GM12875 (cell line): ENCODE data around the gene DHRS3.
"Not testable (repeated sequence)": the region's sequence is repeated elsewhere in the genome, so short reads cannot be mapped to it uniquely, and the experiment has no call there.

Experiments
- H3K4me3 ChIP-seq: one replicate; pipeline ENCODE4 v1.5.1; 2011; ENCODE audit warnings: low read depth, low read length, control low read depth
- TF ChIP-seq, protein P1 (sequence below): IDR thresholded peaks from 2 replicates; pipeline ENCODE4 v1.5.1; 2011; ENCODE audit warnings: low read depth, mild to moderate bottlenecking, control low read depth, inconsistent platforms, low read length, moderate library complexity, borderline replicate concordance; ENCODE audit not compliant: insufficient read depth

DHRS3 gene

DNA sequence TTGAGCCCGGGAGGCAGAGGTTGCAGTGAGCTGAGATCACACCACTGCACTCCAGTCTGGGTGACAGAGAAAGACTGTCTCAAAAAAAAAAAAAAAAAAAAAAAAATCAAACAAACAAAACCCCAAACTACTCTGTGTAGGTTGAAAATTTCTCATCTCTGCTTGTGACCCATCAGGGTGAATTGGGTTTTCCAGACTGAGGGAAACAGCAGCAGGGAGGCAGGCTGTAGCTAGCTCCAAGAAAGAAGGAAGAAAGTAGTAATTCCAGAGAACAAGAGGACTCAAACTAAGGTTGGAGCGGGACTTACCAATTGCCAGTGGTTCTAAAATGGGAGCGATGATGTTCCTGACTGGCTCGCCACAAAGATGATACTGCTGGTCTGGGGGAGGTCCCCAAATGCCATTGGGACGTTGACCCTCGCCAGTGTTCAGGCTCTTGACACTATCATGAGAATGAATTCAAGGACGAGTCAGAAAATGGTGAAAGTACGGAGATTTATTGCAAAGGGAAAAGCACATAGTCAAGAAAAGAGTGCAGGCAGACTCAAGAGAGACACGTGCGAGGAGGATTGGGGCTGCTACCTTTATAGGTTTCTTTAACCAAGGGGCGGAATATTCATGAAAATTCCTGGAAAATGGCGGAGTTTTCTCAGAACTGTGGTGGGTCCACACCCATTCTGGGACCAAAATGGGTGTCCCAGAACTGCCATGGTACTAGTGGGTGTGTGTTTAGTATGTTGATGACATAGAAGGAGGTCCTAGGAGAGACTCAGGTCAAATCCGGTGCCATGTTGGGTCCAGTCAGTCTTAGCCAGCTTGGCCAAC, 39.3 kb upstream of the DHRS3 start:
- TF ChIP-seq, protein P1, sequence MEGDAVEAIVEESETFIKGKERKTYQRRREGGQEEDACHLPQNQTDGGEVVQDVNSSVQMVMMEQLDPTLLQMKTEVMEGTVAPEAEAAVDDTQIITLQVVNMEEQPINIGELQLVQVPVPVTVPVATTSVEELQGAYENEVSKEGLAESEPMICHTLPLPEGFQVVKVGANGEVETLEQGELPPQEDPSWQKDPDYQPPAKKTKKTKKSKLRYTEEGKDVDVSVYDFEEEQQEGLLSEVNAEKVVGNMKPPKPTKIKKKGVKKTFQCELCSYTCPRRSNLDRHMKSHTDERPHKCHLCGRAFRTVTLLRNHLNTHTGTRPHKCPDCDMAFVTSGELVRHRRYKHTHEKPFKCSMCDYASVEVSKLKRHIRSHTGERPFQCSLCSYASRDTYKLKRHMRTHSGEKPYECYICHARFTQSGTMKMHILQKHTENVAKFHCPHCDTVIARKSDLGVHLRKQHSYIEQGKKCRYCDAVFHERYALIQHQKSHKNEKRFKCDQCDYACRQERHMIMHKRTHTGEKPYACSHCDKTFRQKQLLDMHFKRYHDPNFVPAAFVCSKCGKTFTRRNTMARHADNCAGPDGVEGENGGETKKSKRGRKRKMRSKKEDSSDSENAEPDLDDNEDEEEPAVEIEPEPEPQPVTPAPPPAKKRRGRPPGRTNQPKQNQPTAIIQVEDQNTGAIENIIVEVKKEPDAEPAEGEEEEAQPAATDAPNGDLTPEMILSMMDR, result no peak
- no peak overlapping the region for H3K4me3 ChIP-seq

DNA sequence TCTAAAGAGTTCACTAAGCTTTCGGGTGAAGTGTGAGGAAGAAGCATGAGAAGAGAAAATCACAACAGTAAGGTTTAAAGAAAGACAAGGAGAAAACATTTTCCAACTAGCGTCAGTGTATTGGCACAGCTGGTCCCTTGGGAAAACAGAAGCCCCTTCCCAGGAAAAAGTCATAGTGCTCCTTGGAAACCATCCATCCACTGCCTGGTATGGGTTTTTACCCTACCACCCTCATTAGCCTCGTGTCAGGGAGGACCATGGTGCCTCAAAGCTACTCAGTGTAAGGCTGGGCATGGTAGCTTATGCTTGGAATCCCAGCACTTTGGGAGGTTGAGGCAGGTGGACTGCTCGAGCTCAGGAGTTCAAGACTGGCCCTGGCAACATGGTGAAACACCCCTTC, 38.6 kb upstream of the DHRS3 start:
- H3K4me3 ChIP-seq, result no peak overlapping the region
- TF ChIP-seq, protein P1, result no peak

DNA sequence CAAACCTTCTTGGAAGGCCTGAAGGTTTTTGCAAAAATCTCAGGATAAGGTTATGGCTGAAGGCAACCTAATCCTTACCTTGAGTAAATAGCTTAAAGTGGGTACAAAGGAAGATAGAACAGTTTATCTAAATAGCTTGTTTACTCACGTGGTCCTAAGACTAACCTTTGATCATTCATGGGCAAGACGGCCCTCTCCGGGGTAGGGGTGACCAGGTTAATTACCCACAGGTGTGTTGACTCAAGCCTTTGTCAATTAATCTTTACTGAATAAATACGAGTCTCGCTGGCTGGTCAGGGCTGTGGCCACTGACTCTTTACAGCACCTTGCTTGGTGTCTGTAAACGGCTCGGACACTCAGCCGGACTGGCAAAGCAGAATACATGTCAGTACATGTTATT, 36.6 kb upstream of the DHRS3 start:
- H3K4me3 ChIP-seq, result no peak overlapping the region
- TF ChIP-seq, protein P1, result no peak

DNA sequence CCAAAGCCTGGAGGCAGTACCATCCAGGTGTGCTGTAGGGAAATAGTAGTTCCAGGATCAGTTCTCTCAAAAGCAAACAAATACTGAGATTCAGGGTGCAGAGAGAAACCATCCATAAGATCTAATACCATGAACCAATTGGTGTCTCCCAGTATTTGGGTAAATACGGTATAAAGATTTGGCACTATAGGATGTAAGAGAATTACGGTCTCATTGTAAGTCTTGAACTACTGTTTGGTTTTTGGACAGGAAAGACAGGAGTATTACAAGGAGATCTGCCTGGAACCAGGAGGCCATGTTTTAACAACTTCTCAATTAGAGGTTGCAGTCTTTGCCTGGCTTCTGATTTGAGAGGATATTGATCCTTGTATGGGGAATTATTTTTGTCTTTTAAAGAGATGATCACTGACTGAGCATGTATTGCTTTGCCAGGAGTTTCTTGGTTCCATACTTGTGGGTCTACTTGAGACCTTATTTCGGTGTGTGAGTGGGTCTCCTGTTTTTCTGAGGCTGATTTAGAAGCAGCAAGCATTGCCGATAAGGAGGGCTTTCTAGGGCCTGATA, 36.1 kb upstream of the DHRS3 start:
- H3K4me3 ChIP-seq, result no peak overlapping the region
- TF ChIP-seq, protein P1, result no peak

- no peak overlapping the region for H3K4me3 ChIP-seq
- TF ChIP-seq, protein P1, result no peak
Measured at GRCh38 chr1:12649971-12650421, 32.0 kb upstream of the DHRS3 start.

DNA sequence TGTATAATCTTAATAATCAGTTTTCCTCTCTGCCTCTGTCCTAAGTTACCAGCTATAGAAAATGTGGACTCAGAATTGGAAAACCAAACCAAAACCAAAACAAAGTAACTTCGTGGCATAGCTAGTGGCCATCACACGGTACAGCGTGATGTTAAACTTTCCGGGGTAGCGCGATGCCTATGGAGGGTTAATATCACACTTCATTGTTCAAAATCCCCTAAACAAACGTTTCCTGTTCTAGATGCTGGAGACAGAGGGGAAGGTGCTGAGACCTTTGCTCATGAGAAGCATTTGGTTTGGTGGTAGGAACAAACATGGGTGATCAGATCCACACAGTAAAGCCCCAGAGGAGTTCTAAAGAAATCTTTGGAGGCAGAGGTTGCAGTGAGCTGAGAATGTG, 30.7 kb upstream of the DHRS3 start:
- no peak overlapping the region for H3K4me3 ChIP-seq
- TF ChIP-seq, protein P1, result no peak

GRCh38 chr1:12645401-12645800, 27.4 kb upstream of the DHRS3 start:
- not testable (repeated sequence) for H3K4me3 ChIP-seq

GRCh38 chr1:12644829-12645228, 26.8 kb upstream of the DHRS3 start:
- no peak overlapping the region for H3K4me3 ChIP-seq
- TF ChIP-seq, protein P1, result no peak
